GM18867 (cell line): Measurements from ENCODE around the gene PLSCR2.
"Not testable (repeated sequence)": the region's sequence is repeated elsewhere in the genome, so short reads cannot be mapped to it uniquely, and the experiment has no call there.

Experiments
- ATAC-seq: cut with Tn5 transposase; IDR thresholded peaks from one replicate; pipeline ENCODE4 v1.9.1; 2021; ENCODE audit warnings: mild to moderate bottlenecking, moderate library complexity; ENCODE audit not compliant: unreplicated experiment

PLSCR2 gene

GRCh38 chr3:146421819-146422759 lies 47.3 kb downstream of the PLSCR2 start:
- no peak for ATAC-seq

DNA sequence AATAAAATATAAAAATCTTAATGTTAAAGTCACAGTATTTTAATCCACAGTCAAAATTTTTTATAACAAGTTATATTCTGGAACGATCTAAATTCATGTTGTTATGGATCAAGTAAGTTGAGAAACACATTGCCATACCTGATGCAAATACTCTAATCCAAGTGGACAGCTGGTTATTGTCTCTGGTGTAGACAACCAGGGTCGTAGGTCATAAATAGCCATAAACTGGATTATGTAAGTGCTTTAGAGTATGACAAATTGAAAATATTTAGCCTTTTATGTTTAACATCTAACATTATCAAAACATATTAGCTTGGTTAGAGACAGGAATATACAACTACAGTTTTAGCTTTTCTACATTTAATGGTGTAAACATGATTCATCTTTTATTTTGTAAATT lies 53.0 kb downstream of the PLSCR2 start:
- ATAC-seq: no peak

GRCh38 chr3:146414010-146414409 lies 55.4 kb downstream of the PLSCR2 start:
- no peak for ATAC-seq

DNA sequence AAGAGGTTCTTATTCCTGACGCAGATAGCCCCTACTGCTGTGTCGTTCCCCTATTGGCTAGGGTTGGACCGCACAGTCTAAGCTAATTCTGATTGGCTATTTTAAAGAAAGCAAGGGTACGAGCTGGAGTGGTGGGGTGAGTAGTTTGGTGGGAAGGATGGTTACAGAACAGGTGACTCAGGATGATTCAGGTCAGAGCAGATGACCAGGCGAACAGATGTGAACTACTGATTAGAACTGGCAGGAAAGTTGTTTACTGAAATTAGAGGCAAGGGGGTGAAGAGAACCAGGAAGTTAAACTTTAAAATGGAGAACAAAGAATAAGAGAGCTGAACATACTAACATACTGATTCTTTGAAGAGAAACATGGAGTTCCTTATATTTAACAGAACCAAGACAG lies 56.6 kb downstream of the PLSCR2 start:
- not testable (repeated sequence) for ATAC-seq

- no peak for ATAC-seq
These were observed 61.4 kb downstream of the PLSCR2 start for GRCh38 chr3:146407956-146408355.

DNA sequence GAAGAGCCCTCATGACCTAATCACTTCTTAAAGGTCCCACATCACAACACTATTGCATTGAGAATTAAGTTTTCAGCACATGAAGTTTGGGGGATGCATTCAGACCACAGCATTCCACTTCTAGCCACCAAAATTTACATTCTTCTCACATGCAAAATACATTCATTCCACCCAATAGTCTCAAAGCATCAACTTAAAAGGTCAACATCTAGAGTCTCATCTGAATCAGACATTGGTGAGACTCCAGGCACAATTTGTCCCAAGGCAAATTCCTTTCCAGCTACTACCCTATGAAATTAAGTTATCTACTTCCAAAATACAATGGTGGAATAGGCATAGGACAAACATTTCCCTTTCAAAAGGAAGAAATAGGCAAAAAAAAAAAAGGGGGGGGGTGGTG lies 64.9 kb downstream of the PLSCR2 start:
- no peak for ATAC-seq

- no peak for ATAC-seq
These were observed 65.6 kb downstream of the PLSCR2 start for GRCh38 chr3:146403792-146404191.

- ATAC-seq: no peak
These were observed 72.6 kb downstream of the PLSCR2 start for GRCh38 chr3:146396792-146397191.

DNA sequence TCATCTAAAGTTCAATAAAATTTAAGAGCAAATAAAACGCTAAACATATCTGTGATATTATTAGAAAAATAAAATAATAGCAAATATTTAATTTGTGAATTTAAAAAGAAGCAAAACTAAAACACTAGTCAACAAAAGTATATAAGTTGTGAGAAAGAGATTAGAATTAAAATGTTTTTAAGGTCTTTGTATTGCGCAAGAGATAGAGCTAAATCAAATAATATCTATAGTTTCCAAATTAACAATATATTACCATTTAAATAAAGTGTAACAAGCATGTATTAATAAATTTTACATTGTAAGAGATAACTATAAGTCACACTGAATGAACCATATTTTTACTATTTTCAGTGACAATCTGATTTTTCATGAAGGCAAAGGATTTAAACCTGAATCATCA lies 74.2 kb downstream of the PLSCR2 start:
- no peak for ATAC-seq

DNA sequence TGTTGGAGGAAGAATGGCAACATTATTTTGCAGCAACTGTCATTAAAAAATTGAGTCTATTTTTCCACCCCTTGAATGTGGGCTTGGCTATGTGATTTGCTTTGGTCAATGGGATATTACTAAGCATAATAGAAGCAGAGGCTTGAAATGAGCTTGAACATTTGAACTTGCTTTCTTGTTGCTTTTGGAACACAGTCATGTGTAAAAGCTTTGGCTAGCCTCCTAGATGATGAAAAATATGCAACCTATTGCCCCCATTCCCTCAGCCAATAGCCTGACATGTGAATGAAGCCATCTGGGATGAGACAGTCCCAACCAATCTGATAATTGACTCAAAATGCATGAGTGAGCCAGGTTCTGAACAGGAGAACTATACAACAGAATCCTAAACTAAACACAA lies 78.4 kb downstream of the PLSCR2 start:
- no peak for ATAC-seq

- no peak for ATAC-seq
These were observed 79.2 kb downstream of the PLSCR2 start for GRCh38 chr3:146390006-146390772.

DNA sequence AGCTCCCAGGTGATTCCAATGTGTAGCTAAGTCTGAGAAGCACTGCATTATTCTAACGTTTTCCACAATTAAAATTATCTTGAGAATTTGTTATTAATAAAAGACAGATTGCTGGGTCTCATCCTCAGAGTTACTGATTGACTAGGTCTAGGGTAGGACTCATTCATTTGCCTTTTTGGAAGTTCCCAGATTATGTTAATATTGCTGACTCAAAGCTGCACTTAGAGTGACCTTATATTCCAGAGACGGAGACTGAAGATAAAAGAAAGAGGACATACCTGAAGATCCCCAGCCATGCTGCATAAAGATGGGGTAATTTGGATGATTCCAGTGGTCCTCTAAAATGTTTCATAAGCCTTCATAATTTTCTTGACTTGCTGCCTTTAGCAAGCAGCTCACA lies 81.8 kb downstream of the PLSCR2 start:
- no peak for ATAC-seq

DNA sequence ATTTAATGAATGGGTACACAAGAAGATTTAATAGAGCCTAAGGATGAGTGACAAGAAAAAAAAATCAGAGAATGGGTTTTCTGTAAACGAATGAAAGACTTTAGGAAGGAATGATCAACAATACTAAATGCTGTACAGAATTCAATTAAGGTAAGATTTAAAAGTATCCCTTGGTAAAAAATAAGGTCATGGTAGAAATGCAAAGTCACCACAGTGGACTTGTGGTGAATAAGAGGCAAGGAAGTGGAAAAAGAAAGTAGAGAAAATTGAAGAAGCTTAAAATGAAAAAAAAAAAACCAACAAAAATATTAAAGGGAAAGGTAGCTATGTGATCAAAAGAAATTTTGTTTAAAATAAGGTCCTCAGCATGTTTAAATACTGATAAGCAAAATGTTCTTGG lies 82.4 kb downstream of the PLSCR2 start:
- no peak for ATAC-seq

DNA sequence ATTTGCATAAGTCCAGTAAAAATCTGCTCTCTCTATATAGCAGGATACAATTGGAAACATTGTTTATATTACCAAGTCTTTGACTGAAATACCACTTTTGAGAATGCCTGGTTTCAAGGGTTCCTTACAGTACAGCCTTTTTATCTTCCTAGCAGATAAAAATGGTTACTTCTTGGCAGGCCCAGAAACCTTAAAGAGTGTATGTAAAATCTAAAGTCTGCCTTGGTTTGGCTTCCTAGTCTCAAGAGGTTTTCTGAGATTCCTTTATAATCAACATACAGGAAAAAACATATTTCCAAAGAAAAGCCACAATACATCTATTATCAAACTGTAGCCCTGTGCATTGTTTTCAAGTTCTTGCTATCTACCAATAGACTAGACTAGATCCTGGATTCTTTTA lies 84.6 kb downstream of the PLSCR2 start:
- ATAC-seq: no peak
